SK-N-SH (cell line): ENCODE measurements around the gene CCDC74B.
"Not testable (repeated sequence)": the region's sequence is repeated elsewhere in the genome, so short reads cannot be mapped to it uniquely, and the experiment has no call there.

ENCODE experiments used
- ELF1 ChIP-seq: IDR thresholded peaks from 2 replicates; pipeline ENCODE4 v1.4.0; 2012
- EZH2phosphoT487 ChIP-seq: fragments of 200-600 bp; sonication (generic); IDR thresholded peaks from 2 replicates; pipeline ENCODE4 v1.6.1; 2017; ENCODE audit warnings: low read depth, mixed run types, mild to moderate bottlenecking, antibody characterized with exemption, moderate library complexity, borderline replicate concordance
- FOSL2 ChIP-seq: IDR thresholded peaks from 2 replicates; pipeline ENCODE4 v1.4.0; 2012; ENCODE audit warnings: low read depth, mild to moderate bottlenecking, moderate library complexity, borderline replicate concordance
- NFIC ChIP-seq: IDR thresholded peaks from 2 replicates; pipeline ENCODE4 v1.4.0; 2012; ENCODE audit warnings: borderline replicate concordance
- POLR2AphosphoS5 ChIP-seq: IDR thresholded peaks from 2 replicates; pipeline ENCODE4 v1.6.1; 2012; ENCODE audit warnings: low read depth, low read length
- RAD21 ChIP-seq: IDR thresholded peaks from 2 replicates; pipeline ENCODE4 v1.6.1; 2012; ENCODE audit warnings: mild to moderate bottlenecking, low read length
- RCOR1 ChIP-seq: fragments of 150-350 bp; IDR thresholded peaks from 2 replicates; pipeline ENCODE4 v1.6.1; 2017; ENCODE audit warnings: antibody characterized with exemption, low read length
- RFX5 ChIP-seq: IDR thresholded peaks from 2 replicates; pipeline ENCODE4 v1.6.1; 2012; ENCODE audit warnings: mild to moderate bottlenecking, improper control_type of control experiment, low read length
- RXRA ChIP-seq: IDR thresholded peaks from 2 replicates; pipeline ENCODE4 v1.4.0; 2012; ENCODE audit warnings: low read depth, mild to moderate bottlenecking, borderline replicate concordance
- TAF1 ChIP-seq: IDR thresholded peaks from 2 replicates; pipeline ENCODE4 v1.6.1; 2012; ENCODE audit warnings: low read depth, mild to moderate bottlenecking, low read length, moderate library complexity, borderline replicate concordance
- TF ChIP-seq, protein P1 (sequence below): fragments of 150-350 bp; IDR thresholded peaks from 2 replicates; pipeline ENCODE4 v1.6.1; 2017; ENCODE audit warnings: antibody characterized with exemption, low read length, low read depth, borderline replicate concordance
- TF ChIP-seq, protein P2 (sequence below): fragments of 200-600 bp; sonication (generic); IDR thresholded peaks from 2 replicates; pipeline ENCODE4 v1.6.1; 2017; ENCODE audit warnings: antibody characterized with exemption, mild to moderate bottlenecking, moderate library complexity
- TF ChIP-seq, protein P3 (sequence below): IDR thresholded peaks from 2 replicates; pipeline ENCODE4; 2012

DNA sequence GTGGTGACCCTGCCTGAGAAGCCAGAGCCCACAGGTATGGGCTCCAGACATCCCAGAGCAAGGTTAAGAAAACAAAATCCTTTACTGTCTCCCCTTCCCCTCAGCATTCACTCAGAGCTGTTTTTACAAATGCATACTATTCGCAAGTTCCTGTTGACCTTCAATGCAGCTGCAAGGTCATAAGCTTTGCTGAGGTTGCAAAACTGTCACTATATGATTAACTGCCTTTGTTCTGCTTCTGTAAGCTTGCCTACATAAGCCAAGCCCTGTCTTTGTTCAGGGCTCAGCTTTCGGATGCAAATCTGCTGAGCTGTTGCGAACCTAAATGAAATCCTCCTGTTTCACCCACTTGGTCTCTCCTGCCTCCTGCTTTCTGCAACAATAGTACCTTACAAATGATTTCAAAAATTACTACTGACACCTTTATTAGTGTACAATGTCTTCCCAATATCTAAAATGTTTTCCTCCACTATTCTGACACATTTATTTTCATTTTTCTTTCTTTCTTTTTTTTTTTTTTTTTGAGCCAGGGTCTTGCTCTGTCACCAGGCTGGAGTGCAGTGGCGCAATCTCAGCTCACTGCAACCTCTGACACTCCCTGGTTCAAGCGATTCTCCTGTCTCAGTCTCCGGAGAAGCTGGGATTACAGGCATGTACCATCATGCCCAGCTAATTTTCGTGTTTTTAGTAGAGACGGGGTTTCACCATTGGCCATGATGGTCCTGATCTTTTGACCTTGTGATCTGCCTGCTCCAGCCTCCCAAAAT lies 42.1 kb downstream of the CCDC74B start:
- TF ChIP-seq, protein P1, sequence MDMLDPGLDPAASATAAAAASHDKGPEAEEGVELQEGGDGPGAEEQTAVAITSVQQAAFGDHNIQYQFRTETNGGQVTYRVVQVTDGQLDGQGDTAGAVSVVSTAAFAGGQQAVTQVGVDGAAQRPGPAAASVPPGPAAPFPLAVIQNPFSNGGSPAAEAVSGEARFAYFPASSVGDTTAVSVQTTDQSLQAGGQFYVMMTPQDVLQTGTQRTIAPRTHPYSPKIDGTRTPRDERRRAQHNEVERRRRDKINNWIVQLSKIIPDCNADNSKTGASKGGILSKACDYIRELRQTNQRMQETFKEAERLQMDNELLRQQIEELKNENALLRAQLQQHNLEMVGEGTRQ: not testable (repeated sequence)
- not testable (repeated sequence) for TF ChIP-seq EZH2phosphoT487, POLR2AphosphoS5, TAF1, FOSL2, ELF1, RXRA, NFIC, RCOR1, RAD21, RFX5
- TF ChIP-seq, protein P2, sequence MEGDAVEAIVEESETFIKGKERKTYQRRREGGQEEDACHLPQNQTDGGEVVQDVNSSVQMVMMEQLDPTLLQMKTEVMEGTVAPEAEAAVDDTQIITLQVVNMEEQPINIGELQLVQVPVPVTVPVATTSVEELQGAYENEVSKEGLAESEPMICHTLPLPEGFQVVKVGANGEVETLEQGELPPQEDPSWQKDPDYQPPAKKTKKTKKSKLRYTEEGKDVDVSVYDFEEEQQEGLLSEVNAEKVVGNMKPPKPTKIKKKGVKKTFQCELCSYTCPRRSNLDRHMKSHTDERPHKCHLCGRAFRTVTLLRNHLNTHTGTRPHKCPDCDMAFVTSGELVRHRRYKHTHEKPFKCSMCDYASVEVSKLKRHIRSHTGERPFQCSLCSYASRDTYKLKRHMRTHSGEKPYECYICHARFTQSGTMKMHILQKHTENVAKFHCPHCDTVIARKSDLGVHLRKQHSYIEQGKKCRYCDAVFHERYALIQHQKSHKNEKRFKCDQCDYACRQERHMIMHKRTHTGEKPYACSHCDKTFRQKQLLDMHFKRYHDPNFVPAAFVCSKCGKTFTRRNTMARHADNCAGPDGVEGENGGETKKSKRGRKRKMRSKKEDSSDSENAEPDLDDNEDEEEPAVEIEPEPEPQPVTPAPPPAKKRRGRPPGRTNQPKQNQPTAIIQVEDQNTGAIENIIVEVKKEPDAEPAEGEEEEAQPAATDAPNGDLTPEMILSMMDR: not testable (repeated sequence)
- TF ChIP-seq, protein P3, sequence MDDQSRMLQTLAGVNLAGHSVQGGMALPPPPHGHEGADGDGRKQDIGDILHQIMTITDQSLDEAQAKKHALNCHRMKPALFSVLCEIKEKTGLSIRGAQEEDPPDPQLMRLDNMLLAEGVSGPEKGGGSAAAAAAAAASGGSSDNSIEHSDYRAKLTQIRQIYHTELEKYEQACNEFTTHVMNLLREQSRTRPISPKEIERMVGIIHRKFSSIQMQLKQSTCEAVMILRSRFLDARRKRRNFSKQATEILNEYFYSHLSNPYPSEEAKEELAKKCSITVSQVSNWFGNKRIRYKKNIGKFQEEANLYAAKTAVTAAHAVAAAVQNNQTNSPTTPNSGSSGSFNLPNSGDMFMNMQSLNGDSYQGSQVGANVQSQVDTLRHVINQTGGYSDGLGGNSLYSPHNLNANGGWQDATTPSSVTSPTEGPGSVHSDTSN: not testable (repeated sequence)
